Fibroblast of villous mesenchyme (primary cell): ENCODE data around the gene NKAIN2. TPM values are rescaled to one million over a fixed set of nuclear protein-coding genes. Genes with fewer than 3 reads are reported as not detected.

Source experiments
- DNase-seq: peaks from one replicate; pipeline ENCODE4 v3.0.0-alpha.2; 2010; ENCODE audit warnings: low read depth
- H3K4me3 ChIP-seq: 2 replicates; pipeline ENCODE4 v1.5.1; 2011; ENCODE audit warnings: low read depth, mild to moderate bottlenecking, low read length
- total RNA-seq: library from RNA; depleted of rRNA; stranded (reverse); fragments of >200 nt; gene quantifications from 2 replicates; pipeline ENCODE4 v1.2.3, GENCODE V29; 2012
- TF ChIP-seq, protein P1 (sequence below): IDR thresholded peaks from 2 replicates; pipeline ENCODE4 v1.5.1; 2012; ENCODE audit warnings: low read depth, mild to moderate bottlenecking, low read length; ENCODE audit not compliant: insufficient read depth

NKAIN2 gene
- total RNA-seq, 1 donor: not detected

- H3K4me3 ChIP-seq: no peak overlapping the region
- TF ChIP-seq, protein P1, sequence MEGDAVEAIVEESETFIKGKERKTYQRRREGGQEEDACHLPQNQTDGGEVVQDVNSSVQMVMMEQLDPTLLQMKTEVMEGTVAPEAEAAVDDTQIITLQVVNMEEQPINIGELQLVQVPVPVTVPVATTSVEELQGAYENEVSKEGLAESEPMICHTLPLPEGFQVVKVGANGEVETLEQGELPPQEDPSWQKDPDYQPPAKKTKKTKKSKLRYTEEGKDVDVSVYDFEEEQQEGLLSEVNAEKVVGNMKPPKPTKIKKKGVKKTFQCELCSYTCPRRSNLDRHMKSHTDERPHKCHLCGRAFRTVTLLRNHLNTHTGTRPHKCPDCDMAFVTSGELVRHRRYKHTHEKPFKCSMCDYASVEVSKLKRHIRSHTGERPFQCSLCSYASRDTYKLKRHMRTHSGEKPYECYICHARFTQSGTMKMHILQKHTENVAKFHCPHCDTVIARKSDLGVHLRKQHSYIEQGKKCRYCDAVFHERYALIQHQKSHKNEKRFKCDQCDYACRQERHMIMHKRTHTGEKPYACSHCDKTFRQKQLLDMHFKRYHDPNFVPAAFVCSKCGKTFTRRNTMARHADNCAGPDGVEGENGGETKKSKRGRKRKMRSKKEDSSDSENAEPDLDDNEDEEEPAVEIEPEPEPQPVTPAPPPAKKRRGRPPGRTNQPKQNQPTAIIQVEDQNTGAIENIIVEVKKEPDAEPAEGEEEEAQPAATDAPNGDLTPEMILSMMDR: no peak
- no peak for DNase-seq
Observed at GRCh38 chr6:124640432-124640831, 836.8 kb downstream of the NKAIN2 start.

GRCh38 chr6:124655866-124656265, 852.2 kb downstream of the NKAIN2 start:
- H3K4me3 ChIP-seq: no peak overlapping the region
- TF ChIP-seq, protein P1: no peak
- no peak for DNase-seq

DNA sequence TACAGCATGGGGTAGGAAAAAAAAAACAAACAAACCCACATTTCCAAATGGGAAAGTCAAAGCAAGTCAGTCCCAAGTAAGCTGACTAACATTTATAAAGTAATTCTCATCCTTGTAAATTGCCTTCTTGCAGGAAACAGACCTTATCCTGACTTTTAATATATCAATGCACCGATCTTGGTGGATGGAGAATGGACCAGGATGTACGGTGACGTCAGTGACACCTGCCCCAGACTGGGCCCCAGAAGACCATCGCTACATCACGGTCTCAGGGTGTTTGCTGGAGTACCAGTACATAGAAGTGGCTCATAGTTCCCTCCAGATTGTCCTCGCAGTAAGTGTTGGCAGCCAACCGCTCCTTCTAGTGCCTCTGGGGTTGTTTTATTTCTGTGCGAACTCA, 854.4 kb downstream of the NKAIN2 start:
- DNase-seq: no peak
- TF ChIP-seq, protein P1: no peak
- no peak overlapping the region for H3K4me3 ChIP-seq

DNA sequence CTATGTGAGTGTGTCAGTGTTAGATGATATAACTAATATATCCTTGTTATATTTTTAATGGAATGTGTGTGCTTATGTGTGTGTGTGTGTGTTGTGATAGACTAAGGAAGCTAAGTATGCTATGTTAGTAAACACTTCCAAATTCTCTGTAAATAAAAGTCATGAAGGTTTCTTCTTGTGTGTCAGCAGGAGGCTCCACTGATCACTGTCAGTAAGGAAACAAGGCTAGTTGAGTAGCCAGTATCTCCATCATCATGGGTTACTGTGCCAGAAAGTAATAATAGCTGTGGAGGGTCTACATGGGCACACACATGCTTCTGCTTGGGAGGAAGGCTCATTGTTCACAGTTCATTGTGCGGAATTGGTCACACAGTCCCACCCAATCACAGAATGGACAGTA, 855.8 kb downstream of the NKAIN2 start:
- H3K4me3 ChIP-seq: no peak overlapping the region
- DNase-seq: no peak
- TF ChIP-seq, protein P1: no peak

DNA sequence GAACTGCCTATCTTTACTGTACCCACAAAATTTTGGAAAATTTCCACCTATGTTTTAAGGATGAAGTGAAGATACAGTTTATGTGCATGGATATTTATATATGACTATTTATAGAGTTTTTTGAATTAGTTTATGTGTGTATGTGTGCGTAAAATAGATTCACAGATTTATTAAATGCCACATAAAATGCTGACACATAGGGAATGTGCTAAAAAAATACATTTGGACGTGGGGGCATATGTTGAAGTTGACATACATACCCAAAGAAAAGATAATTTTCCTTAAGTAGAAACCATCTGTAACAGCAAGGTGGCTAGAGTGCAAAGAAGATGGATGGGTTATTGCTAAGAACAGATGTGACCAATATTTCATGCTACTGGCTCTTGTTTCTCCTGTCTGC, 856.5 kb downstream of the NKAIN2 start:
- TF ChIP-seq, protein P1: no peak
- no peak for DNase-seq
- no peak overlapping the region for H3K4me3 ChIP-seq

DNA sequence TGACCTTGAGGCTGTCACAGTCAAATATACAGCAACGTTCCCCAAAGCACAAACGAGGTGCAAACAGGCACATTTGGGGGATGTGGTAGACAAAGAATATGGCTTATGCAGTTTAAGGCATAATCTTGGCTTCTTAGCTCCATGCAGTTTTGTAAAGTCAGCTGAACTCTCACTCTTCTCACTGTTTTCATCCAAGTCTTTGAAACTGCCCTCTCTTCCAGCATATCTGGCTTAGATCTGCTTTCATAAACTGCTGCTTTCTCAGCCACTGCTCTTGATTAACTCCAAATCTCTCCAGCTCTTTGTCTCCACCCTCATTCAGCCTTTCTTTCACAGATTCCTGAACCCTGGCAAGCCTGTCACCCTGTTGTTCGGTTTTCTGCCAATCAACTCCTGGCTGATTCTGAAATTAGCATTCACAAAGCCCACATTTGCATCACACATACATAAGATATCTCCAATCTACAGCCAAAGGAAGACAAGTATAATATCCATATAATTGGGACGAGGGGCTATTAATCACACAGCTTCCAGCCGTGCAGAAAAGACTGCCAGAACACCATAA, 857.5 kb downstream of the NKAIN2 start:
- no peak overlapping the region for H3K4me3 ChIP-seq
- no peak for DNase-seq
- TF ChIP-seq, protein P1: no peak

GRCh38 chr6:124668028-124668427, 864.4 kb downstream of the NKAIN2 start:
- TF ChIP-seq, protein P1: no peak
- DNase-seq: no peak
- no peak overlapping the region for H3K4me3 ChIP-seq
